HG02884 (cell line): ENCODE measurements around the gene LDLR.
"Not testable (repeated sequence)": the region's sequence is repeated elsewhere in the genome, so short reads cannot be mapped to it uniquely, and the experiment has no call there.

Experiments used
- ATAC-seq: cut with Tn5 transposase; IDR thresholded peaks from one replicate; pipeline ENCODE4 v1.9.1; 2021; ENCODE audit warnings: mild to moderate bottlenecking, moderate library complexity; ENCODE audit not compliant: unreplicated experiment

The LDLR gene

GRCh38 chr19:11138601-11139300, 49.5 kb downstream of the LDLR start:
- no peak for ATAC-seq

GRCh38 chr19:11140023-11140538, 50.8 kb downstream of the LDLR start:
- not testable (repeated sequence) for ATAC-seq

GRCh38 chr19:11140896-11141295, 51.6 kb downstream of the LDLR start:
- no peak for ATAC-seq

GRCh38 chr19:11141937-11142527, 52.8 kb downstream of the LDLR start:
- ATAC-seq: no peak

GRCh38 chr19:11142528-11143171, 53.4 kb downstream of the LDLR start:
- ATAC-seq: no peak

- no peak for ATAC-seq
Observed at GRCh38 chr19:11145536-11145924, 56.3 kb downstream of the LDLR start.

GRCh38 chr19:11148001-11148400, 58.7 kb downstream of the LDLR start:
- ATAC-seq: no peak

GRCh38 chr19:11151181-11151580, 61.9 kb downstream of the LDLR start:
- no peak for ATAC-seq

GRCh38 chr19:11152318-11153062, 63.2 kb downstream of the LDLR start:
- ATAC-seq: no peak

GRCh38 chr19:11154683-11155047, 65.4 kb downstream of the LDLR start:
- no peak for ATAC-seq

GRCh38 chr19:11155373-11156120, 66.3 kb downstream of the LDLR start, which contains the start of gene SPC24:
TSS of gene SPC24 (minus strand) at chr19:11155782. CDS start at chr19:11155776, 6 bp downstream.
- peak; percentile 90 for ATAC-seq

- ATAC-seq: no peak
Observed at GRCh38 chr19:11159598-11160439, 70.6 kb downstream of the LDLR start.

- not testable (repeated sequence) for ATAC-seq
Observed at GRCh38 chr19:11160440-11160768, 71.1 kb downstream of the LDLR start.

GRCh38 chr19:11164296-11164695, 75.0 kb downstream of the LDLR start:
- ATAC-seq: no peak

- ATAC-seq: no peak
Observed at GRCh38 chr19:11164879-11165406, 75.7 kb downstream of the LDLR start.

- ATAC-seq: no peak
Observed at GRCh38 chr19:11165486-11166030, 76.3 kb downstream of the LDLR start.

GRCh38 chr19:11166281-11167142, 77.2 kb downstream of the LDLR start:
- ATAC-seq: no peak

GRCh38 chr19:11168568-11168967, 79.3 kb downstream of the LDLR start:
- no peak for ATAC-seq
